ENCODE data around the gene MAPT.

MAPT gene

GRCh38 chr17:45920083-45920482 lies 25.7 kb downstream of the MAPT start:
- Histone ChIP-seq H3K36me3 (ENCODE audit: insufficient read depth, low read length) (no peaks in the 10 kb centered on the region), H3K4me1 (ENCODE audit: insufficient read depth, low read length) (no peaks in the 10 kb centered on the region), H2AFZ (ENCODE audit: low read depth, low read length) (no peak overlapping the region), H3K27me3 (ENCODE audit: insufficient read depth, low read length, poor library complexity) (peaks cover 10% of the 10 kb centered on the region), H3K4me3 (ENCODE audit: low read depth in 1 of 2, low read length in 2 of 2) (no peak overlapping the region), H3K9ac (ENCODE audit: low read depth, low read length) (no peak overlapping the region), H3K9me3 (ENCODE audit: insufficient read depth, low read length, severe bottlenecking) (no peaks in the 10 kb centered on the region), H4K20me1 (ENCODE audit: insufficient read depth, low read length) (peaks cover 2% of the 10 kb centered on the region; the same call in 1 of the 2 replicates), H3K27ac (ENCODE audit: low read length) (no peak overlapping the region), H3K4me2 (ENCODE audit: insufficient read depth, low read length) (no peak overlapping the region), H3K79me2 (ENCODE audit: insufficient read depth, low read length) (no peaks in the 10 kb centered on the region)
- ATAC-seq (ENCODE audit: insufficient read depth, low read depth) (no peak), DNase-seq (no peak)
- TF ChIP-seq EZH2 (IDR thresholded peaks at IDR 0.05; ENCODE audit: borderline replicate concordance, low read depth, low read length, severe bottlenecking) (no peak), CTCF (IDR thresholded peaks at IDR 0.05; ENCODE audit: borderline replicate concordance, extremely low read depth, low read length, poor library complexity, severe bottlenecking) (no peak)

GRCh38 chr17:45923511-45924268 lies 29.3 kb downstream of the MAPT start:
- no peak overlapping the region for H3K4me3 ChIP-seq (ENCODE audit: low read depth in 1 of 2, low read length in 2 of 2)
- H3K4me1 ChIP-seq (ENCODE audit: insufficient read depth, low read length), result no peaks in the 10 kb centered on the region
- TF ChIP-seq EZH2 (IDR thresholded peaks at IDR 0.05; ENCODE audit: borderline replicate concordance, low read depth, low read length, severe bottlenecking) (no peak), CTCF (IDR thresholded peaks at IDR 0.05; ENCODE audit: borderline replicate concordance, extremely low read depth, low read length, poor library complexity, severe bottlenecking) (no peak)
- H3K4me2 ChIP-seq (ENCODE audit: insufficient read depth, low read length), result no peak overlapping the region
- H3K36me3 ChIP-seq (ENCODE audit: insufficient read depth, low read length), result no peaks in the 10 kb centered on the region
- no peaks in the 10 kb centered on the region for H3K79me2 ChIP-seq (ENCODE audit: insufficient read depth, low read length)
- H2AFZ ChIP-seq (ENCODE audit: low read depth, low read length), result no peak overlapping the region
- H3K27ac ChIP-seq (ENCODE audit: low read length), result no peak overlapping the region
- H3K27me3 ChIP-seq (ENCODE audit: insufficient read depth, low read length, poor library complexity), result peaks cover 3% of the 10 kb centered on the region
- H4K20me1 ChIP-seq (ENCODE audit: insufficient read depth, low read length), result no peaks in the 10 kb centered on the region
- peaks cover 10% of the 10 kb centered on the region for H3K9me3 ChIP-seq (ENCODE audit: insufficient read depth, low read length, severe bottlenecking)
- no peak overlapping the region for H3K9ac ChIP-seq (ENCODE audit: low read depth, low read length)
- ATAC-seq (ENCODE audit: insufficient read depth, low read depth), result no peak
- DNase-seq, result no peak

- TF ChIP-seq EZH2 (IDR thresholded peaks at IDR 0.05; ENCODE audit: borderline replicate concordance, low read depth, low read length, severe bottlenecking) (no peak), CTCF (IDR thresholded peaks at IDR 0.05; ENCODE audit: borderline replicate concordance, extremely low read depth, low read length, poor library complexity, severe bottlenecking) (no peak)
- no peaks in the 10 kb centered on the region for H3K4me1 ChIP-seq (ENCODE audit: insufficient read depth, low read length)
- no peak overlapping the region for H2AFZ ChIP-seq (ENCODE audit: low read depth, low read length)
- no peak overlapping the region for H3K9ac ChIP-seq (ENCODE audit: low read depth, low read length)
- no peak overlapping the region for H3K4me2 ChIP-seq (ENCODE audit: insufficient read depth, low read length)
- no peak overlapping the region for H3K4me3 ChIP-seq (ENCODE audit: low read depth in 1 of 2, low read length in 2 of 2)
- peaks cover 3% of the 10 kb centered on the region for H3K27me3 ChIP-seq (ENCODE audit: insufficient read depth, low read length, poor library complexity)
- no peaks in the 10 kb centered on the region for H4K20me1 ChIP-seq (ENCODE audit: insufficient read depth, low read length)
- DNase-seq, result no peak
- no peaks in the 10 kb centered on the region for H3K79me2 ChIP-seq (ENCODE audit: insufficient read depth, low read length)
- ATAC-seq (ENCODE audit: insufficient read depth, low read depth), result no peak
- peaks cover 10% of the 10 kb centered on the region for H3K9me3 ChIP-seq (ENCODE audit: insufficient read depth, low read length, severe bottlenecking)
- H3K27ac ChIP-seq (ENCODE audit: low read length), result no peak overlapping the region
- no peaks in the 10 kb centered on the region for H3K36me3 ChIP-seq (ENCODE audit: insufficient read depth, low read length)
These were observed 30.0 kb downstream of the MAPT start for GRCh38 chr17:45924332-45924820.
